Karpas-422 (cell line): ENCODE measurements around the gene MATCAP1. TPM values are rescaled to one million over a fixed set of nuclear protein-coding genes. Genes with fewer than 3 reads are reported as not detected.
A peak's percentile ranks its signal among the peaks of the same experiment; 100 is the strongest.

ENCODE experiments used
- DNase-seq: peaks from one replicate; pipeline ENCODE4 v3.0.0-alpha.2; 2015
- H2AFZ ChIP-seq: fragments of 200-600 bp; sonication (generic); 2 replicates; pipeline ENCODE4 v1.6.1; 2014; ENCODE audit warnings: antibody characterized with exemption, low read length, mixed read lengths
- H3K27ac ChIP-seq: fragments of 200-600 bp; sonication (generic); 2 replicates; pipeline ENCODE4 v1.5.1; 2014; ENCODE audit warnings: mild to moderate bottlenecking, low read length, moderate library complexity
- H3K27me3 ChIP-seq: fragments of 200-600 bp; sonication (generic); 2 replicates; pipeline ENCODE4 v1.6.1; 2014; ENCODE audit warnings: low read length, mixed read lengths
- H3K36me3 ChIP-seq: fragments of 200-600 bp; sonication (generic); 2 replicates; pipeline ENCODE4 v1.6.1; 2014; ENCODE audit warnings: low read length, mixed read lengths; ENCODE audit not compliant: insufficient read depth
- H3K4me1 ChIP-seq: fragments of 200-600 bp; sonication (generic); 2 replicates; pipeline ENCODE4 v1.6.1; 2014; ENCODE audit warnings: mild to moderate bottlenecking, low read length, mixed read lengths
- H3K4me2 ChIP-seq: fragments of 200-600 bp; sonication (generic); 2 replicates; pipeline ENCODE4 v1.6.1; 2014; ENCODE audit warnings: low read length, low read depth, mild to moderate bottlenecking; ENCODE audit not compliant: poor library complexity, severe bottlenecking
- H3K4me3 ChIP-seq: fragments of 200-600 bp; sonication (generic); 2 replicates; pipeline ENCODE4 v1.5.1; 2014; ENCODE audit warnings: mild to moderate bottlenecking, antibody characterized with exemption, low read length, mixed read lengths
- H3K79me2 ChIP-seq: fragments of 200-600 bp; sonication (generic); 2 replicates; pipeline ENCODE4 v1.6.1; 2014; ENCODE audit warnings: mild to moderate bottlenecking, low read length, mixed read lengths
- H3K9ac ChIP-seq: fragments of 200-600 bp; sonication (generic); 2 replicates; pipeline ENCODE4 v1.6.0; 2014; ENCODE audit warnings: low read length
- H3K9me2 ChIP-seq: fragments of 200-600 bp; sonication (generic), shearing (Covaris generic); replicated peaks from 2 replicates; pipeline ENCODE4 v1.6.0; 2014; ENCODE audit warnings: mild to moderate bottlenecking, low read length, moderate library complexity; ENCODE audit not compliant: insufficient read depth
- H3K9me3 ChIP-seq: fragments of 300-700, 200-600 bp; sonication (generic); 2 replicates; pipeline ENCODE4 v1.6.1; 2014; ENCODE audit warnings: low read length, mixed read lengths
- H4K20me1 ChIP-seq: fragments of 200-600 bp; sonication (generic); 2 replicates; pipeline ENCODE4 v1.6.1; 2014; ENCODE audit warnings: mild to moderate bottlenecking, antibody characterized with exemption, low read length, low read depth; ENCODE audit not compliant: insufficient read depth
- total RNA-seq: library from RNA; depleted of rRNA; stranded (reverse); fragments of >200 nt; shearing (Covaris generic); gene quantifications from 2 replicates; pipeline ENCODE4 v1.2.3, GENCODE V29; 2014; ENCODE audit warnings: low replicate concordance

Gene MATCAP1
- total RNA-seq, 1 experiment from 2014 or later, result 6.8 TPM

- no peak overlapping the region for H2AFZ ChIP-seq
- H3K79me2 ChIP-seq, result no peaks in the 10 kb centered on the region
- no peaks in the 10 kb centered on the region for H3K36me3 ChIP-seq
- peaks cover 22% of the 10 kb centered on the region for H3K4me1 ChIP-seq
- no peaks in the 10 kb centered on the region for H3K27me3 ChIP-seq
- no peak for DNase-seq
- no peaks in the 10 kb centered on the region for H4K20me1 ChIP-seq
- H3K4me2 ChIP-seq, result no peak overlapping the region
- H3K4me3 ChIP-seq, result no peak overlapping the region
- H3K9me3 ChIP-seq, result no peaks in the 10 kb centered on the region
- H3K9ac ChIP-seq, result no peak overlapping the region
- no peaks in the 10 kb centered on the region for H3K9me2 ChIP-seq
- H3K27ac ChIP-seq, result no peak overlapping the region
Measured at GRCh38 chr16:67185651-67186134, 1.9 kb upstream of the MATCAP1 start.

GRCh38 chr16:67184995-67185650 lies 1.4 kb upstream of the MATCAP1 start:
- no peak overlapping the region; the same call in 1 of the 2 replicates for H3K4me3 ChIP-seq
- H3K4me1 ChIP-seq, result peaks cover 22% of the 10 kb centered on the region
- H3K79me2 ChIP-seq, result no peaks in the 10 kb centered on the region
- H3K9me2 ChIP-seq, result no peaks in the 10 kb centered on the region
- no peak overlapping the region for H2AFZ ChIP-seq
- peak overlapping the region; percentile 94 for H3K4me2 ChIP-seq
- no peaks in the 10 kb centered on the region for H3K9me3 ChIP-seq
- no peak overlapping the region for H3K27ac ChIP-seq
- no peaks in the 10 kb centered on the region for H3K36me3 ChIP-seq
- no peaks in the 10 kb centered on the region for H3K27me3 ChIP-seq
- peak; percentile 92 for DNase-seq
- H3K9ac ChIP-seq, result no peak overlapping the region
- H4K20me1 ChIP-seq, result no peaks in the 10 kb centered on the region

GRCh38 chr16:67184453-67184994 lies 761 bp upstream of the MATCAP1 start:
- H3K4me2 ChIP-seq, result peak overlapping the region; percentile 94
- no peak overlapping the region for H3K27ac ChIP-seq
- DNase-seq, result peak; percentile 68
- H4K20me1 ChIP-seq, result 0 out of 2 replicates have a peak, but pooled peaks cover 1% of the 10 kb centered on the region
- peak overlapping the region; percentile 98 for H2AFZ ChIP-seq
- peaks cover 22% of the 10 kb centered on the region for H3K4me1 ChIP-seq
- no peaks in the 10 kb centered on the region for H3K79me2 ChIP-seq
- no peaks in the 10 kb centered on the region for H3K36me3 ChIP-seq
- H3K9ac ChIP-seq, result peak overlapping the region; percentile 74
- H3K4me3 ChIP-seq, result peak overlapping the region; percentile 79
- H3K27me3 ChIP-seq, result no peaks in the 10 kb centered on the region
- H3K9me2 ChIP-seq, result no peaks in the 10 kb centered on the region
- no peaks in the 10 kb centered on the region for H3K9me3 ChIP-seq

GRCh38 chr16:67183284-67183626 lies 508 bp downstream of the MATCAP1 start:
- H3K4me3 ChIP-seq, result peak overlapping the region; percentile 79
- no peak for DNase-seq
- no peaks in the 10 kb centered on the region for H3K36me3 ChIP-seq

GRCh38 chr16:67182288-67182687 lies 1.5 kb downstream of the MATCAP1 start:
- DNase-seq, result no peak
- Histone ChIP-seq H3K4me3 (peak overlapping the region; percentile 79; the same call in 1 of the 2 replicates), H3K27me3 (no peaks in the 10 kb centered on the region), H3K9ac (peak overlapping the region; percentile 74), H2AFZ (no peak overlapping the region), H3K27ac (no peak overlapping the region), H4K20me1 (peaks cover 17% of the 10 kb centered on the region; the same call in 1 of the 2 replicates), H3K9me3 (no peaks in the 10 kb centered on the region), H3K4me2 (peak overlapping the region; percentile 94), H3K79me2 (no peaks in the 10 kb centered on the region), H3K4me1 (peaks cover 28% of the 10 kb centered on the region), H3K9me2 (no peaks in the 10 kb centered on the region), H3K36me3 (no peaks in the 10 kb centered on the region)

More at GRCh38 chr16:67183284-67183626, 508 bp downstream of the MATCAP1 start:
- Histone ChIP-seq H3K4me2 (peak overlapping the region; percentile 94), H3K9me3 (no peaks in the 10 kb centered on the region), H4K20me1 (peaks cover 10% of the 10 kb centered on the region; the same call in 1 of the 2 replicates), H3K9me2 (no peaks in the 10 kb centered on the region), H3K79me2 (no peaks in the 10 kb centered on the region), H3K27me3 (no peaks in the 10 kb centered on the region), H3K9ac (peak overlapping the region; percentile 74), H3K4me1 (peaks cover 26% of the 10 kb centered on the region), H3K27ac (no peak overlapping the region), H2AFZ (peak overlapping the region; percentile 98; the same call in 1 of the 2 replicates)

GRCh38 chr16:67181346-67181745 lies 2.4 kb downstream of the MATCAP1 start:
- H3K4me3 ChIP-seq, result no peak overlapping the region
- H3K9me3 ChIP-seq, result no peaks in the 10 kb centered on the region
- no peak overlapping the region for H3K9ac ChIP-seq
- H3K4me1 ChIP-seq, result peaks cover 28% of the 10 kb centered on the region
- H3K79me2 ChIP-seq, result no peaks in the 10 kb centered on the region
- no peak overlapping the region for H3K27ac ChIP-seq
- H3K4me2 ChIP-seq, result no peak overlapping the region
- no peaks in the 10 kb centered on the region for H3K9me2 ChIP-seq
- peaks cover 17% of the 10 kb centered on the region; the same call in 1 of the 2 replicates for H4K20me1 ChIP-seq
- H3K27me3 ChIP-seq, result no peaks in the 10 kb centered on the region
- no peaks in the 10 kb centered on the region for H3K36me3 ChIP-seq
- no peak overlapping the region for H2AFZ ChIP-seq
- no peak for DNase-seq

- no peaks in the 10 kb centered on the region for H3K9me2 ChIP-seq
- H3K9me3 ChIP-seq, result no peaks in the 10 kb centered on the region
- H3K4me1 ChIP-seq, result peaks cover 28% of the 10 kb centered on the region
- peaks cover 17% of the 10 kb centered on the region; the same call in 1 of the 2 replicates for H4K20me1 ChIP-seq
- no peaks in the 10 kb centered on the region for H3K36me3 ChIP-seq
- H3K27ac ChIP-seq, result no peak overlapping the region
- H2AFZ ChIP-seq, result no peak overlapping the region
- H3K79me2 ChIP-seq, result no peaks in the 10 kb centered on the region
- no peak overlapping the region for H3K4me2 ChIP-seq
- H3K9ac ChIP-seq, result no peak overlapping the region
- H3K4me3 ChIP-seq, result no peak overlapping the region
- DNase-seq, result no peak
- H3K27me3 ChIP-seq, result no peaks in the 10 kb centered on the region
Measured at GRCh38 chr16:67180166-67180565, 3.6 kb downstream of the MATCAP1 start.

- H2AFZ ChIP-seq, result no peak overlapping the region
- no peaks in the 10 kb centered on the region for H3K36me3 ChIP-seq
- DNase-seq, result no peak
- H3K4me3 ChIP-seq, result no peak overlapping the region
- peaks cover 20% of the 10 kb centered on the region; the same call in 1 of the 2 replicates for H4K20me1 ChIP-seq
- H3K9me3 ChIP-seq, result no peaks in the 10 kb centered on the region
- no peak overlapping the region for H3K9ac ChIP-seq
- H3K4me2 ChIP-seq, result no peak overlapping the region
- peaks cover 26% of the 10 kb centered on the region for H3K4me1 ChIP-seq
- no peaks in the 10 kb centered on the region for H3K79me2 ChIP-seq
- no peak overlapping the region for H3K27ac ChIP-seq
- H3K9me2 ChIP-seq, result no peaks in the 10 kb centered on the region
- H3K27me3 ChIP-seq, result no peaks in the 10 kb centered on the region
Measured at GRCh38 chr16:67179421-67180080, 4.2 kb downstream of the MATCAP1 start.
